Prostate gland (tissue), 2 donors: Measurements from ENCODE around the gene OPN4. TPM values are rescaled to one million over a fixed set of nuclear protein-coding genes. Genes with fewer than 3 reads are reported as not detected.

Experiments used
- DNase-seq: peaks from one replicate; pipeline ENCODE4 v3.0.0-alpha.2; 2019; ENCODE audit warnings: low spot score
- H3K27ac ChIP-seq, 2 donors: fragments of 200-600 bp; sonication (generic); 2 replicates each; pipeline ENCODE4 v1.5.1; 2017 to 2019
- H3K27me3 ChIP-seq: fragments of 200-600 bp; sonication (generic); replicated peaks from 2 replicates; pipeline ENCODE4 v1.5.1; 2019; ENCODE audit not compliant: insufficient read depth
- H3K36me3 ChIP-seq, 2 donors: fragments of 200-600 bp; sonication (generic); 1 replicate in 1 of 2; 2 replicates in 1 of 2; pipeline versions ENCODE4 v1.5.1 to v1.8.1; 2017 to 2019
- H3K4me1 ChIP-seq: fragments of 200-600 bp; sonication (generic); replicated peaks from 2 replicates; pipeline ENCODE4 v1.5.1; 2019
- H3K4me3 ChIP-seq, 2 donors: fragments of 200-600 bp; sonication (generic); 2 replicates each; pipeline ENCODE4 v1.5.1; 2017 to 2019
- H3K9me3 ChIP-seq: fragments of 200-600 bp; sonication (generic); 2 replicates; pipeline ENCODE4 v1.5.1; 2017
- CTCF ChIP-seq, 4 experiments: fragments of 200-600 bp in 2 of 4; fragments of 450-650 bp in 2 of 4; sonication (generic) in 2 of 4; IDR thresholded peaks; 1 replicate in 3 of 4; 2 replicates in 1 of 4; pipeline ENCODE4 v1.5.1; 2016 to 2019; ENCODE audit warnings: antibody characterized with exemption in 4 of 4, mild to moderate bottlenecking in 2 of 4, moderate library complexity in 2 of 4
- POLR2A ChIP-seq: fragments of 450-650 bp; IDR thresholded peaks from one replicate; pipeline ENCODE4 v1.6.1; 2016; ENCODE audit warnings: antibody characterized with exemption, mild to moderate bottlenecking
- POLR2AphosphoS5 ChIP-seq: sonication (generic); formaldehyde crosslinking; IDR thresholded peaks from one replicate; pipeline ENCODE4 v1.6.1; 2017; ENCODE audit warnings: antibody characterized with exemption
- WGBS: methylation state at CpG from one replicate; pipeline ENCODE4 v1.1.5; 2018; 5-methylcytosine and 5-hydroxymethylcytosine counted together
- intact Hi-C: fragments of 100-400 bp; cut with DNase I; formaldehyde crosslinking; loops from one replicate; pipeline ENCODE4 v1.14.2; 2022
- total RNA-seq, 2 donors: library from RNA; depleted of rRNA; stranded (reverse); fragments of >200 nt; gene quantifications; one replicate each; pipeline ENCODE4 v1.1.0, GENCODE V29; 2016

Gene OPN4
- total RNA-seq, 2 donors from 2014 or later = not detected

- no peak for DNase-seq
- TF ChIP-seq POLR2A (no peak), CTCF (IDR thresholded peaks at IDR 0.05) (no peak), POLR2AphosphoS5 (no peak)
- Histone ChIP-seq H3K4me3 (no peak overlapping the region), H3K27ac (no peak overlapping the region), H3K36me3 (no peaks in the 10 kb centered on the region), H3K4me1 (no peaks in the 10 kb centered on the region), H3K9me3 (no peaks in the 10 kb centered on the region), H3K27me3 (no peaks in the 10 kb centered on the region)
- WGBS = 32% methylated on average over 11 of the region's 11 CpGs
- intact Hi-C loops = no loop called here
Observed at GRCh38 chr10:86673827-86674581, 19.7 kb downstream of the OPN4 start.

GRCh38 chr10:86674912-86675311, 20.6 kb downstream of the OPN4 start:
- H3K27ac ChIP-seq = no peak overlapping the region
- no peak overlapping the region for H3K4me3 ChIP-seq
- no peaks in the 10 kb centered on the region for H3K4me1 ChIP-seq
- no peaks in the 10 kb centered on the region for H3K36me3 ChIP-seq
- H3K9me3 ChIP-seq = no peaks in the 10 kb centered on the region
- TF ChIP-seq POLR2AphosphoS5 (no peak), CTCF (IDR thresholded peaks at IDR 0.05) (no peak), POLR2A (no peak)
- 70% methylated on average over 3 of the region's 3 CpGs for WGBS
- intact Hi-C loops = no loop called here
- DNase-seq = no peak
- H3K27me3 ChIP-seq = no peaks in the 10 kb centered on the region

- H3K9me3 ChIP-seq = no peaks in the 10 kb centered on the region
- H3K27me3 ChIP-seq = no peaks in the 10 kb centered on the region
- H3K36me3 ChIP-seq = no peaks in the 10 kb centered on the region
- no peaks in the 10 kb centered on the region for H3K4me1 ChIP-seq
- DNase-seq = no peak
- no peak overlapping the region for H3K27ac ChIP-seq
- H3K4me3 ChIP-seq = no peak overlapping the region
- TF ChIP-seq CTCF (IDR thresholded peaks at IDR 0.05) = no peak
- intact Hi-C loops = no loop called here
- 79% methylated on average over 6 of the region's 6 CpGs for WGBS
Observed at GRCh38 chr10:86677374-86677773, 23.0 kb downstream of the OPN4 start.

- no peaks in the 10 kb centered on the region for H3K36me3 ChIP-seq
- H3K27ac ChIP-seq = no peak overlapping the region
- H3K9me3 ChIP-seq = no peaks in the 10 kb centered on the region
- H3K4me1 ChIP-seq = no peaks in the 10 kb centered on the region
- TF ChIP-seq POLR2A (no peak), POLR2AphosphoS5 (no peak), CTCF (IDR thresholded peaks at IDR 0.05) (no peak)
- intact Hi-C loops = no loop called here
- DNase-seq = no peak
- 92% methylated on average over 13 of the region's 13 CpGs for WGBS
- H3K27me3 ChIP-seq = no peaks in the 10 kb centered on the region
- H3K4me3 ChIP-seq = no peak overlapping the region
Observed at GRCh38 chr10:86678999-86679792, 24.8 kb downstream of the OPN4 start.
